Gastrocnemius medialis (tissue), 4 donors: ENCODE results near the gene ARHGEF39. TPM values are rescaled to one million over a fixed set of nuclear protein-coding genes. Genes with fewer than 3 reads are reported as not detected.
"Not testable (repeated sequence)": the region's sequence is repeated elsewhere in the genome, so short reads cannot be mapped to it uniquely, and the experiment has no call there.

Experiments
- ATAC-seq, 2 donors: fragments of 150-250 bp; one replicate each; pipeline ENCODE4 v1.9.1; 2016
- DNase-seq, 2 donors: peaks; one replicate each; pipeline ENCODE4 v3.0.0-alpha.2; 2019
- H3K27ac ChIP-seq, 4 donors: fragments of 200-600 bp; sonication (generic); 1 replicate in 1 of 4; 2 replicates in 3 of 4; pipeline ENCODE4 v1.5.1; 2016 to 2018; ENCODE audit warnings: mild to moderate bottlenecking in 2 of 4, moderate library complexity in 1 of 4
- H3K27me3 ChIP-seq, 3 donors: fragments of 200-600 bp; sonication (generic) in 2 of 3; 1 replicate in 1 of 3; 2 replicates in 2 of 3; pipeline versions ENCODE4 v1.5.1 to v1.6.0; 2016 to 2019; ENCODE audit warnings: mild to moderate bottlenecking in 1 of 3, moderate library complexity in 1 of 3
- H3K36me3 ChIP-seq, 2 donors: fragments of 200-600 bp; sonication (generic) in 1 of 2; one replicate each; pipeline ENCODE4 v1.5.1; 2017 to 2018
- H3K4me1 ChIP-seq, 2 donors: fragments of 200-600 bp; sonication (generic) in 1 of 2; one replicate each; pipeline ENCODE4 v1.5.1; 2016 to 2017; ENCODE audit warnings: mild to moderate bottlenecking in 2 of 2
- H3K4me3 ChIP-seq, 4 donors: fragments of 200-600 bp; sonication (generic) in 3 of 4; 1 replicate in 1 of 4; 2 replicates in 3 of 4; pipeline ENCODE4 v1.5.1; 2016 to 2019; ENCODE audit warnings: mild to moderate bottlenecking in 2 of 4
- H3K9me3 ChIP-seq, 3 donors: fragments of 200-600 bp; sonication (generic) in 2 of 3; 1 replicate in 1 of 3; 2 replicates in 2 of 3; pipeline ENCODE4 v1.5.1; 2016 to 2019
- POLR2A ChIP-seq, 2 donors: fragments of 450-650 bp; IDR thresholded peaks; one replicate each; pipeline ENCODE4 v1.6.1; 2017; ENCODE audit warnings: antibody characterized with exemption in 2 of 2, mild to moderate bottlenecking in 2 of 2, moderate library complexity in 2 of 2
- in situ Hi-C, 4 donors: fragments of 200-750 bp; cut with MboI; loops; one replicate each; pipeline versions ENCODE4 v1.15.0 to v1.8.0; 2017; ENCODE audit warnings: low sequenced_read_pairs in 4 of 4
- intact Hi-C: fragments of 100-400 bp; cut with DNase I; formaldehyde crosslinking; loops from one replicate; pipeline ENCODE4 v1.15.1; 2023; ENCODE audit warnings: low total_unique reads
- total RNA-seq, 4 donors: library from RNA; depleted of rRNA; stranded (reverse); fragments of >200 nt; gene quantifications; one replicate each; pipeline versions ENCODE4 v1.1.0 to v1.2.3, GENCODE V29; 2016
- TF ChIP-seq, protein P1 (sequence below), 5 experiments: fragments of 450-650 bp in 3 of 5; fragments of 200-600 bp in 2 of 5; sonication (generic) in 2 of 5; IDR thresholded peaks in 4 of 5; conservative IDR thresholded peaks in 1 of 5; 1 replicate in 4 of 5; 2 replicates in 1 of 5; pipeline ENCODE4 v1.5.1; 2016 to 2019; ENCODE audit warnings: antibody characterized with exemption in 5 of 5, mild to moderate bottlenecking in 3 of 5, moderate library complexity in 3 of 5

Gene ARHGEF39
- total RNA-seq, 4 donors from 2014 or later = 0.07 to 0.10 TPM; not detected in 2

DNA sequence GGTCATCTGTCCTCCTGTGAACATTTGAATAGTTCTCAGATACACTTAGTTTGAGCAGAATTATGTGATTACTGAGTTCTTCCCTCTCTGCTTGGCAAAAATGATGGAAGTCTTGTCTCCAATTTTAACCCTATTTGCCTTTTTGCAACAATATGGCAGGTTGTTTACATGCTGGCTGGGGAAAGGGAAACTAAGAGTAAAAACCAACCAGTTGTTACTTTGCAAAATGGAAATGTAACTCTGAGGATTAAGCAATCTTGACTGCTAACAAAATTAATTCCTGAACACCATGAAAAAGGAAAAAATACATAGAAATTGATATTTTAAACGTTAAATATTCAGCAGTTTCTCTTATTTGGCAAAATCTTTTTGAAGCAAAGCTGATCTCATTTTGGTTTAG is 25.4 kb downstream of the ARHGEF39 start:
- Histone ChIP-seq H3K9me3 (no peaks in the 10 kb centered on the region), H3K36me3 (no peaks in the 10 kb centered on the region), H3K27me3 (no peaks in the 10 kb centered on the region), H3K4me1 (no peaks in the 10 kb centered on the region), H3K4me3 (no peak overlapping the region), H3K27ac (no peak overlapping the region)
- ATAC-seq (no peak), DNase-seq (no peak)
- in situ Hi-C loops = loop anchor here in 1 of 4 donors (10.0 kb wide), 1 partner anchor 55 kb away; no protein-coding TSS in a partner anchor
- TF ChIP-seq, protein P1, sequence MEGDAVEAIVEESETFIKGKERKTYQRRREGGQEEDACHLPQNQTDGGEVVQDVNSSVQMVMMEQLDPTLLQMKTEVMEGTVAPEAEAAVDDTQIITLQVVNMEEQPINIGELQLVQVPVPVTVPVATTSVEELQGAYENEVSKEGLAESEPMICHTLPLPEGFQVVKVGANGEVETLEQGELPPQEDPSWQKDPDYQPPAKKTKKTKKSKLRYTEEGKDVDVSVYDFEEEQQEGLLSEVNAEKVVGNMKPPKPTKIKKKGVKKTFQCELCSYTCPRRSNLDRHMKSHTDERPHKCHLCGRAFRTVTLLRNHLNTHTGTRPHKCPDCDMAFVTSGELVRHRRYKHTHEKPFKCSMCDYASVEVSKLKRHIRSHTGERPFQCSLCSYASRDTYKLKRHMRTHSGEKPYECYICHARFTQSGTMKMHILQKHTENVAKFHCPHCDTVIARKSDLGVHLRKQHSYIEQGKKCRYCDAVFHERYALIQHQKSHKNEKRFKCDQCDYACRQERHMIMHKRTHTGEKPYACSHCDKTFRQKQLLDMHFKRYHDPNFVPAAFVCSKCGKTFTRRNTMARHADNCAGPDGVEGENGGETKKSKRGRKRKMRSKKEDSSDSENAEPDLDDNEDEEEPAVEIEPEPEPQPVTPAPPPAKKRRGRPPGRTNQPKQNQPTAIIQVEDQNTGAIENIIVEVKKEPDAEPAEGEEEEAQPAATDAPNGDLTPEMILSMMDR (IDR thresholded peaks at IDR 0.05 in 4 of 5, conservative IDR thresholded peaks at IDR 0.05 in 1 of 5) = no peak
- TF ChIP-seq POLR2A (IDR thresholded peaks at IDR 0.05) = no peak
- intact Hi-C loops = no loop called here

DNA sequence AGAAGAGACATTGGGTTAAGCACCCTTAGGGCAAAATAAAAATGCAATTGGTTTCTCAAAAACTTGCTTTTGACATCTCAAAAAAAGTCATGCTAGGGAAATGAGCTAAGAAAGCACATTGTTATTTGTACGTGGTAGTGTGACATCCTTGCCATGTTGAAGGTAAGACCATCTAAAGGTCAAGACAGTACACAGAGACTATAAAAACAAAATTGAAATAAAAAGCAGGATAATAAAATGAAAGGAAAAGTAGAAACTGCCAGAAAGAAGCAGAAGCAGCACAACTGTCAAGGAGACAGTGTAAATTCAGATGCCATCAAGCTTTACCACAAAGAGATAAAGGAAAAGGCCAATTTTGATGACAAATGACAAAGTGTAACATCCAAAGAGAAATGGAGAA is 25.8 kb downstream of the ARHGEF39 start:
- H3K4me1 ChIP-seq = not testable (repeated sequence)

DNA sequence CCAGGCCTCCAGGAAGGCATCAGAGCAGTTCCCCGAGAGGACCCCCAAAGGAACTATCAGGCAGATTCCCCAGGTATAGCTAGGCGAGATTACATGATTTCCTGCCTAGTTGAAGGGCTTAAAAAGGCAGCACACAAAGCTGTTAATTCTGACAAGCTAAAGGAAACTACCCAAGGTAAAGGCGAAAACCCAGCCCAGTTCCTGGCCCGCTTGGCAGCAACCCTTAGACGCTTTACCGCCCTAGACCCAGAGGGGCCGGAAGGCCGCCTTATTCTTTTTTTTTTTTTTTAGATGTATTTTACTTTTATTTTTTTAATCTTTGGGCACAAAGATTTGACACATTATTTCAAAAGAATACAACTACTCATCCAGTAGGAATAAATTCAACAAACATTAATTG is 26.2 kb downstream of the ARHGEF39 start:
- DNase-seq, intact Hi-C loops, H3K4me3 ChIP-seq, H3K27me3 ChIP-seq, H3K4me1 ChIP-seq, ATAC-seq, H3K27ac ChIP-seq, in situ Hi-C loops, H3K36me3 ChIP-seq, H3K9me3 ChIP-seq: not testable (repeated sequence)

More for the DNA sequence above, 25.8 kb downstream of the ARHGEF39 start:
- H3K27ac ChIP-seq, H3K27me3 ChIP-seq, ATAC-seq, H3K4me3 ChIP-seq, H3K9me3 ChIP-seq, DNase-seq, H3K36me3 ChIP-seq, in situ Hi-C loops, intact Hi-C loops: not testable (repeated sequence)

DNA sequence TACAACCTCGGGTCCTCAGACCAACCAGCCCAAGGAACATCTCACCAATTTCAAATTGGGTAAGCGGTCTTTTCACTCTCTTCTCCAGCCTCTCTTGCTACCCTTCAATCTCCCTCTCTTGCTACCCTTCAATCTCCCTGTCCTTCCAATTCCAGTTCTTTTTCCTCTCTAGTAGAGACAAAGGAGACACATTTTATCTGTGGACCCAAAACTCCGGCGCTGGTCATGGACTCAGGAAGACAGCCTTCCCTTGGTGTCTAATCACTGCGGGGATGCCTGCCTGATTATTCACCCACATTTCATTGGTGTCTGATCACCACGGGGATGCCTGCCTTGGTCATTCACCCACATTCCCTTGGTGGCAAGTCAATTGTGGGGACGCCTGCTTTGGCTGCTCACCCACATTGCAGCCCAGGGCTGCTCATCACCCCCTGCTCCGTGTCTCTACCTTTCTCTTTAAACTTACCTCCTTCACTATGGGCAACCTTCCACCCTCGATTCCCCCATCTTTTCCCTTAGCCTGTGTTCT is 27.5 kb downstream of the ARHGEF39 start:
- H3K36me3 ChIP-seq, H3K9me3 ChIP-seq, DNase-seq, H3K4me3 ChIP-seq, H3K27me3 ChIP-seq, ATAC-seq, H3K27ac ChIP-seq, in situ Hi-C loops, H3K4me1 ChIP-seq, intact Hi-C loops: not testable (repeated sequence)

DNA sequence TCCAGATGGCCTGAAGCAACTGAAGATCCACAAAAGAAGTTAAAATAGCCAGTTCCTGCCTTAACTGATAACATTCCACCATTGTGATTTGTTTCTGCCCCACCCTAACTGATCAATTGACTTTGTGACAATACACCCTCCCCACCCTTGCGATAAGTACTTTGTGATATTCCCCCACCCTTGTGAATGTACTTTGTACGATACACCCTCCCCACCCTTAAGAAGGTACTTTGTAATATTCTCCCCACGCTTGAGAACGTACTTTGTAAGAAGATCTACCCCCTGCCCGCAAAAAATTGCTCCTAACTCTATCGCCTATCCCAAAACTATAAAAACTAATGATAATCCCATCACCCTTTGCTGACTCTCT is 28.1 kb downstream of the ARHGEF39 start:
- H3K27ac ChIP-seq, H3K36me3 ChIP-seq, H3K4me1 ChIP-seq, DNase-seq, H3K9me3 ChIP-seq, H3K27me3 ChIP-seq, in situ Hi-C loops, H3K4me3 ChIP-seq, ATAC-seq, intact Hi-C loops: not testable (repeated sequence)

DNA sequence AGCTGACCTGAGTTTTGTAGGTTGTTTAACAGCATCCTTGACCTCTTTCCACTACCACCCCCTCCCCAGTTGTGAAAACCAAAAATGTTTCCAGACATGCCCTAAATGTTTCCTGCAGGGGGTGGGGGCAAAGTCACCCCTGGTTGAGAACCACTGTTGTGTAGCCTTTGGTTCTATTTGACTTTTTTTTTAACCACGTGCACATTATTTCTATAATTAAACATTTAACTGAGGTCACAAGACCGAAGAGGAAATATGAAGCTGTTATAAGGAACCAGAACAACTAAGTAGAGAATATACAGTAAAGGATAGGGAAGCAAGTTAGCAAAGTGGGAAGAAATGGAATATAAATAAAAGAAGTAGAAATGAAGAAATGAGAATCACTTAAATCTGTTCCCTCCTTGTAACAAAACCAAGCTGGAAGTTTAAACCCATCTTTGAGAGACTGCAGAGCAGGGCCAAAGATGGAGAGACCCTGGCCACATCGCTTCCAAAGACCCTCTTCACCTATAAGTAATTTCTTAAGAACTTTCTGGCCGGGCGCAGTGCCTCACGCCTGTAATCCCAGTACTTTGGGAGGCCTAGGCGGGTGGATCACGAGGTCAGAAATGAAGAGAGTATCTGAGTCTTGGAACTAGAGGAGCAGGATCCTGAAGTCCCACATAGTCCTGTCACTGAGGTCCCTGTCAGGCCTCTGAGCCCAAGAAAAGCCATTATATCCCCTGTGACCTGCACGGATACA is 28.7 kb downstream of the ARHGEF39 start:
- no peaks in the 10 kb centered on the region for H3K27me3 ChIP-seq
- H3K36me3 ChIP-seq = no peaks in the 10 kb centered on the region
- in situ Hi-C loops = no loop called here
- H3K9me3 ChIP-seq = no peaks in the 10 kb centered on the region
- no peak overlapping the region for H3K27ac ChIP-seq
- intact Hi-C loops = no loop called here
- H3K4me1 ChIP-seq = no peaks in the 10 kb centered on the region
- TF ChIP-seq, protein P1 (IDR thresholded peaks at IDR 0.05 in 4 of 5, conservative IDR thresholded peaks at IDR 0.05 in 1 of 5) = no peak
- no peak for TF ChIP-seq POLR2A (IDR thresholded peaks at IDR 0.05)
- no peak for ATAC-seq
- no peak for DNase-seq
- no peak overlapping the region for H3K4me3 ChIP-seq
